ENCODE data around the gene CASZ1. TPM values are rescaled to one million over a fixed set of nuclear protein-coding genes. Genes with fewer than 3 reads are reported as not detected.

Gene CASZ1
- total and polyA plus RNA-seq, 2 experiments from 2014 or later, result 6.2 to 6.7 TPM

DNA sequence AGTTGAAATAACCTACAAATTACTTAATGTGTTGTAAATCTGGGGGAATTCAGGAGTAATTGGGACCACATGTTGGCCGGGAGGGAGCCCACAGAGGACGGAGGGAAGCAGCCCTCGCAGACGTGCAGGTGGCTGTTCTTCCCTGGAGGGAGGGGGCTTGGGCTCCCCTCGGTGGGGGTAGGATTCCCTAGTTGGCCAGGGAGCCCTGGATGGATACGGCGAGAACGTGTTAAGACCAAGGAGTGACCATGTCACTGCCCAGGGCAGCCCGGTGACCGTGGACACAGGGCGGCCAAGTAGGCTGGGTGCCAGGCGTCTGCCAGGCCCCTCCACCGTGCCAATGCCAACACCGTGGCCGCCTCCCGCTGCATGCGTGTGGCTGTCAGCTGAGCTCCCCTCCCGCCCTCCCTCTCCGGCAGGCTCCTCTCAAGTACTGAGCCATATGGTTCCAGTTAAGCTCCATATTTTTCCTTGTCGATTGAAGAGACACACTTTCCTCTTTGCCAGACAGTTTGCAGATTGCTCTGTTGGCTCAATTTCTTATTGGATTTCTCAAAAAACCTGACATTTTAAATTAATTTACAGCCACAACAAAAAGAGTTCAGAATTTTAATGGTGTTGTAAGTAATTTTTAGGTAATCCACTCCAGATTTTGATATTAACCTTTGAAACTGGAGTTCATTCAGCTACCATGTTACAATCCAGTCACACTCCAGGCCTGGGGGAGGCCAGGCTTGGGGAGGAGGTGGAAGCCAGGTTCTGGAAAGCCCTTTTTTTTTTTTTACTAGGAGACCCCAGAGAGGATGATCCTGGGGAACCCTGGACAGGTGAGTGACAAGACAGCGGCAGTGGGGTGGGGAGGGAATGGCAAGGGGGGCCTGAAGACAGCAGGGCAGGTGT is 71.2 kb downstream of the CASZ1 start:
- no peaks in the 10 kb centered on the region for H3K27me3 ChIP-seq (ENCODE audit: insufficient read depth)
- no peaks in the 10 kb centered on the region for H3K36me3 Mint-ChIP-seq (ENCODE audit: low read depth)
- H3K36me3 ChIP-seq (ENCODE audit: insufficient read depth), result no peaks in the 10 kb centered on the region
- H3K4me1 Mint-ChIP-seq, result peaks cover 35% of the 10 kb centered on the region
- H3K4me2 ChIP-seq, result no peak overlapping the region
- H3K27ac Mint-ChIP-seq, result no peak overlapping the region
- H3K27ac ChIP-seq (ENCODE audit: low read depth), result no peak overlapping the region
- ATAC-seq (no peak), DNase-seq (ENCODE audit: low spot score) (no peak)
- H4K20me1 ChIP-seq (replicated peaks; ENCODE audit: insufficient read depth), result no peaks in the 10 kb centered on the region
- H3K79me2 ChIP-seq (replicated peaks; ENCODE audit: insufficient read depth), result no peaks in the 10 kb centered on the region
- TF ChIP-seq NANOG (IDR thresholded peaks at IDR 0.05; ENCODE audit: borderline replicate concordance) (no peak), ZNF114 (CRISPR knock-in tag; IDR thresholded peaks at IDR 0.05) (no peak), ZNF331 (CRISPR knock-in tag; IDR thresholded peaks at IDR 0.05; ENCODE audit: low read depth) (no peak), EZH2phosphoT487 (IDR thresholded peaks at IDR 0.05; ENCODE audit: unreplicated experiment) (no peak), CREB1 (CRISPR knock-in tag; IDR thresholded peaks at IDR 0.05; ENCODE audit: low read depth) (no peak), STAT1 (IDR thresholded peaks at IDR 0.05; ENCODE audit: unreplicated experiment) (no peak)
- TF ChIP-seq, protein P1, sequence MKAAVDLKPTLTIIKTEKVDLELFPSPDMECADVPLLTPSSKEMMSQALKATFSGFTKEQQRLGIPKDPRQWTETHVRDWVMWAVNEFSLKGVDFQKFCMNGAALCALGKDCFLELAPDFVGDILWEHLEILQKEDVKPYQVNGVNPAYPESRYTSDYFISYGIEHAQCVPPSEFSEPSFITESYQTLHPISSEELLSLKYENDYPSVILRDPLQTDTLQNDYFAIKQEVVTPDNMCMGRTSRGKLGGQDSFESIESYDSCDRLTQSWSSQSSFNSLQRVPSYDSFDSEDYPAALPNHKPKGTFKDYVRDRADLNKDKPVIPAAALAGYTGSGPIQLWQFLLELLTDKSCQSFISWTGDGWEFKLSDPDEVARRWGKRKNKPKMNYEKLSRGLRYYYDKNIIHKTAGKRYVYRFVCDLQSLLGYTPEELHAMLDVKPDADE (IDR thresholded peaks at IDR 0.05), result no peak
- TF ChIP-seq, protein P2, sequence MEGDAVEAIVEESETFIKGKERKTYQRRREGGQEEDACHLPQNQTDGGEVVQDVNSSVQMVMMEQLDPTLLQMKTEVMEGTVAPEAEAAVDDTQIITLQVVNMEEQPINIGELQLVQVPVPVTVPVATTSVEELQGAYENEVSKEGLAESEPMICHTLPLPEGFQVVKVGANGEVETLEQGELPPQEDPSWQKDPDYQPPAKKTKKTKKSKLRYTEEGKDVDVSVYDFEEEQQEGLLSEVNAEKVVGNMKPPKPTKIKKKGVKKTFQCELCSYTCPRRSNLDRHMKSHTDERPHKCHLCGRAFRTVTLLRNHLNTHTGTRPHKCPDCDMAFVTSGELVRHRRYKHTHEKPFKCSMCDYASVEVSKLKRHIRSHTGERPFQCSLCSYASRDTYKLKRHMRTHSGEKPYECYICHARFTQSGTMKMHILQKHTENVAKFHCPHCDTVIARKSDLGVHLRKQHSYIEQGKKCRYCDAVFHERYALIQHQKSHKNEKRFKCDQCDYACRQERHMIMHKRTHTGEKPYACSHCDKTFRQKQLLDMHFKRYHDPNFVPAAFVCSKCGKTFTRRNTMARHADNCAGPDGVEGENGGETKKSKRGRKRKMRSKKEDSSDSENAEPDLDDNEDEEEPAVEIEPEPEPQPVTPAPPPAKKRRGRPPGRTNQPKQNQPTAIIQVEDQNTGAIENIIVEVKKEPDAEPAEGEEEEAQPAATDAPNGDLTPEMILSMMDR (conservative IDR thresholded peaks at IDR 0.05; ENCODE audit: low read depth in 2 of 2), result no peak
- TF ChIP-seq, protein P3, sequence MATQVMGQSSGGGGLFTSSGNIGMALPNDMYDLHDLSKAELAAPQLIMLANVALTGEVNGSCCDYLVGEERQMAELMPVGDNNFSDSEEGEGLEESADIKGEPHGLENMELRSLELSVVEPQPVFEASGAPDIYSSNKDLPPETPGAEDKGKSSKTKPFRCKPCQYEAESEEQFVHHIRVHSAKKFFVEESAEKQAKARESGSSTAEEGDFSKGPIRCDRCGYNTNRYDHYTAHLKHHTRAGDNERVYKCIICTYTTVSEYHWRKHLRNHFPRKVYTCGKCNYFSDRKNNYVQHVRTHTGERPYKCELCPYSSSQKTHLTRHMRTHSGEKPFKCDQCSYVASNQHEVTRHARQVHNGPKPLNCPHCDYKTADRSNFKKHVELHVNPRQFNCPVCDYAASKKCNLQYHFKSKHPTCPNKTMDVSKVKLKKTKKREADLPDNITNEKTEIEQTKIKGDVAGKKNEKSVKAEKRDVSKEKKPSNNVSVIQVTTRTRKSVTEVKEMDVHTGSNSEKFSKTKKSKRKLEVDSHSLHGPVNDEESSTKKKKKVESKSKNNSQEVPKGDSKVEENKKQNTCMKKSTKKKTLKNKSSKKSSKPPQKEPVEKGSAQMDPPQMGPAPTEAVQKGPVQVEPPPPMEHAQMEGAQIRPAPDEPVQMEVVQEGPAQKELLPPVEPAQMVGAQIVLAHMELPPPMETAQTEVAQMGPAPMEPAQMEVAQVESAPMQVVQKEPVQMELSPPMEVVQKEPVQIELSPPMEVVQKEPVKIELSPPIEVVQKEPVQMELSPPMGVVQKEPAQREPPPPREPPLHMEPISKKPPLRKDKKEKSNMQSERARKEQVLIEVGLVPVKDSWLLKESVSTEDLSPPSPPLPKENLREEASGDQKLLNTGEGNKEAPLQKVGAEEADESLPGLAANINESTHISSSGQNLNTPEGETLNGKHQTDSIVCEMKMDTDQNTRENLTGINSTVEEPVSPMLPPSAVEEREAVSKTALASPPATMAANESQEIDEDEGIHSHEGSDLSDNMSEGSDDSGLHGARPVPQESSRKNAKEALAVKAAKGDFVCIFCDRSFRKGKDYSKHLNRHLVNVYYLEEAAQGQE (IDR thresholded peaks at IDR 0.05; ENCODE audit: unreplicated experiment), result no peak
- TF ChIP-seq, protein P4, sequence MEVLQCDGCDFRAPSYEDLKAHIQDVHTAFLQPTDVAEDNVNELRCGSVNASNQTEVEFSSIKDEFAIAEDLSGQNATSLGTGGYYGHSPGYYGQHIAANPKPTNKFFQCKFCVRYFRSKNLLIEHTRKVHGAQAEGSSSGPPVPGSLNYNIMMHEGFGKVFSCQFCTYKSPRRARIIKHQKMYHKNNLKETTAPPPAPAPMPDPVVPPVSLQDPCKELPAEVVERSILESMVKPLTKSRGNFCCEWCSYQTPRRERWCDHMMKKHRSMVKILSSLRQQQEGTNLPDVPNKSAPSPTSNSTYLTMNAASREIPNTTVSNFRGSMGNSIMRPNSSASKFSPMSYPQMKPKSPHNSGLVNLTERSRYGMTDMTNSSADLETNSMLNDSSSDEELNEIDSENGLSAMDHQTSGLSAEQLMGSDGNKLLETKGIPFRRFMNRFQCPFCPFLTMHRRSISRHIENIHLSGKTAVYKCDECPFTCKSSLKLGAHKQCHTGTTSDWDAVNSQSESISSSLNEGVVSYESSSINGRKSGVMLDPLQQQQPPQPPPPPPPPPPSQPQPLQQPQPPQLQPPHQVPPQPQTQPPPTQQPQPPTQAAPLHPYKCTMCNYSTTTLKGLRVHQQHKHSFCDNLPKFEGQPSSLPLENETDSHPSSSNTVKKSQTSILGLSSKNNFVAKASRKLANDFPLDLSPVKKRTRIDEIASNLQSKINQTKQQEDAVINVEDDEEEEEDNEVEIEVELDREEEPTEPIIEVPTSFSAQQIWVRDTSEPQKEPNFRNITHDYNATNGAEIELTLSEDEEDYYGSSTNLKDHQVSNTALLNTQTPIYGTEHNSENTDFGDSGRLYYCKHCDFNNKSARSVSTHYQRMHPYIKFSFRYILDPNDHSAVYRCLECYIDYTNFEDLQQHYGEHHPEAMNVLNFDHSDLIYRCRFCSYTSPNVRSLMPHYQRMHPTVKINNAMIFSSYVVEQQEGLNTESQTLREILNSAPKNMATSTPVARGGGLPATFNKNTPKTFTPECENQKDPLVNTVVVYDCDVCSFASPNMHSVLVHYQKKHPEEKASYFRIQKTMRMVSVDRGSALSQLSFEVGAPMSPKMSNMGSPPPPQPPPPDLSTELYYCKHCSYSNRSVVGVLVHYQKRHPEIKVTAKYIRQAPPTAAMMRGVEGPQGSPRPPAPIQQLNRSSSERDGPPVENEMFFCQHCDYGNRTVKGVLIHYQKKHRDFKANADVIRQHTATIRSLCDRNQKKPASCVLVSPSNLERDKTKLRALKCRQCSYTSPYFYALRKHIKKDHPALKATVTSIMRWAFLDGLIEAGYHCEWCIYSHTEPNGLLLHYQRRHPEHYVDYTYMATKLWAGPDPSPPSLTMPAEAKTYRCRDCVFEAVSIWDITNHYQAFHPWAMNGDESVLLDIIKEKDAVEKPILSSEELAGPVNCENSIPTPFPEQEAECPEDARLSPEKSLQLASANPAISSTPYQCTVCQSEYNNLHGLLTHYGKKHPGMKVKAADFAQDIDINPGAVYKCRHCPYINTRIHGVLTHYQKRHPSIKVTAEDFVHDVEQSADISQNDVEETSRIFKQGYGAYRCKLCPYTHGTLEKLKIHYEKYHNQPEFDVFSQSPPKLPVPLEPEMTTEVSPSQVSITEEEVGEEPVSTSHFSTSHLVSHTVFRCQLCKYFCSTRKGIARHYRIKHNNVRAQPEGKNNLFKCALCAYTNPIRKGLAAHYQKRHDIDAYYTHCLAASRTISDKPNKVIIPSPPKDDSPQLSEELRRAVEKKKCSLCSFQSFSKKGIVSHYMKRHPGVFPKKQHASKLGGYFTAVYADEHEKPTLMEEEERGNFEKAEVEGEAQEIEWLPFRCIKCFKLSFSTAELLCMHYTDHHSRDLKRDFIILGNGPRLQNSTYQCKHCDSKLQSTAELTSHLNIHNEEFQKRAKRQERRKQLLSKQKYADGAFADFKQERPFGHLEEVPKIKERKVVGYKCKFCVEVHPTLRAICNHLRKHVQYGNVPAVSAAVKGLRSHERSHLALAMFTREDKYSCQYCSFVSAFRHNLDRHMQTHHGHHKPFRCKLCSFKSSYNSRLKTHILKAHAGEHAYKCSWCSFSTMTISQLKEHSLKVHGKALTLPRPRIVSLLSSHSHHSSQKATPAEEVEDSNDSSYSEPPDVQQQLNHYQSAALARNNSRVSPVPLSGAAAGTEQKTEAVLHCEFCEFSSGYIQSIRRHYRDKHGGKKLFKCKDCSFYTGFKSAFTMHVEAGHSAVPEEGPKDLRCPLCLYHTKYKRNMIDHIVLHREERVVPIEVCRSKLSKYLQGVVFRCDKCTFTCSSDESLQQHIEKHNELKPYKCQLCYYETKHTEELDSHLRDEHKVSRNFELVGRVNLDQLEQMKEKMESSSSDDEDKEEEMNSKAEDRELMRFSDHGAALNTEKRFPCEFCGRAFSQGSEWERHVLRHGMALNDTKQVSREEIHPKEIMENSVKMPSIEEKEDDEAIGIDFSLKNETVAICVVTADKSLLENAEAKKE (CRISPR knock-in tag; IDR thresholded peaks at IDR 0.05), result no peak
- 0 out of 2 replicates have a peak, but pooled peaks cover 5% of the 10 kb centered on the region for H3F3A ChIP-seq (replicated peaks; ENCODE audit: low read depth)
- H3K4me1 ChIP-seq (ENCODE audit: insufficient read depth), result peaks cover 10% of the 10 kb centered on the region; the same call in 1 of the 2 replicates
- H3K27me3 Mint-ChIP-seq (ENCODE audit: insufficient read depth, low read depth, poor library complexity), result peaks cover 2% of the 10 kb centered on the region
- H3K4me3 Mint-ChIP-seq, result no peak overlapping the region; the same call in 2 of the 3 replicates
- no peaks in the 10 kb centered on the region for H3K9me3 Mint-ChIP-seq
- no peaks in the 10 kb centered on the region for H3K9me2 ChIP-seq (ENCODE audit: insufficient read depth)
- no peak overlapping the region for H2AFZ ChIP-seq
- no peak overlapping the region for H3K4me3 ChIP-seq
